ENCODE results near the gene CAP2. TPM values are rescaled to one million over a fixed set of nuclear protein-coding genes. Genes with fewer than 3 reads are reported as not detected.

The CAP2 gene
- total RNA-seq, 1 donor from 2014 or later, result 2.1 TPM

DNA sequence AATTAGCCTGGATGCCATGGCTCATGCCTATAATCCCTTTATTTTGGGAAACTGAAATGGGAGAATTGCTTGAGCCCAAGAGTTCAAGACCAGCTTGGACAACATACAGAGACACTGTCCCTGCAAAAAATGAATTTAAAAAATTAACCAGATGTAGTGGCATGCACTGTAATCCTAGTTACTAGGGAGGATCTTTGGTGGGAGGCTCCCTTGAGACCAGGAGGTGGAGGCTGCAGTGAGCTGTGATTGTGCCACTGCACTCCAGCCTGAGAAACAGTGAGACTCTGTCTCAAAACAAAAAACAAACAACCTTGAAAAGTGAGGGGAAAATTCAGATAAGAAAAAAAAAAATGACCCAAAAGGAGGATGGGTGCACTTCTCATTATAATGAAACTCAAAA is 23.4 kb downstream of the CAP2 start:
- DNase-seq (ENCODE audit: low read depth), result no peak
- peaks cover 2% of the 10 kb centered on the region for H3K36me3 ChIP-seq (ENCODE audit: control insufficient read depth, insufficient read depth, low read length)
- FAIRE-seq, result no peak
- no peak overlapping the region for H3K4me3 ChIP-seq (ENCODE audit: low read depth, low read length)
- H3K27me3 ChIP-seq (ENCODE audit: control insufficient read depth, insufficient read depth, low read length), result no peaks in the 10 kb centered on the region
- TF ChIP-seq CTCF (IDR thresholded peaks at IDR 0.05; ENCODE audit: insufficient read depth, low read length, severe bottlenecking), result no peak

- H3K36me3 ChIP-seq (ENCODE audit: control insufficient read depth, insufficient read depth, low read length), result peaks cover 3% of the 10 kb centered on the region
- H3K27me3 ChIP-seq (ENCODE audit: control insufficient read depth, insufficient read depth, low read length), result no peaks in the 10 kb centered on the region
- no peak for TF ChIP-seq CTCF (IDR thresholded peaks at IDR 0.05; ENCODE audit: insufficient read depth, low read length, severe bottlenecking)
- FAIRE-seq, result no peak
- H3K4me3 ChIP-seq (ENCODE audit: low read depth, low read length), result no peak overlapping the region
- DNase-seq (ENCODE audit: low read depth), result peak; percentile 85
Measured at GRCh38 chr6:17417817-17418216, 24.4 kb downstream of the CAP2 start.

GRCh38 chr6:17418281-17419188 is 25.1 kb downstream of the CAP2 start:
- H3K27me3 ChIP-seq (ENCODE audit: control insufficient read depth, insufficient read depth, low read length), result no peaks in the 10 kb centered on the region
- no peak overlapping the region for H3K4me3 ChIP-seq (ENCODE audit: low read depth, low read length)
- DNase-seq (ENCODE audit: low read depth) (peak; percentile 72), FAIRE-seq (no peak)
- H3K36me3 ChIP-seq (ENCODE audit: control insufficient read depth, insufficient read depth, low read length), result peaks cover 4% of the 10 kb centered on the region
- TF ChIP-seq CTCF (IDR thresholded peaks at IDR 0.05; ENCODE audit: insufficient read depth, low read length, severe bottlenecking), result no peak

GRCh38 chr6:17419189-17419575 is 25.8 kb downstream of the CAP2 start:
- DNase-seq (ENCODE audit: low read depth) (no peak), FAIRE-seq (no peak)
- TF ChIP-seq CTCF (IDR thresholded peaks at IDR 0.05; ENCODE audit: insufficient read depth, low read length, severe bottlenecking), result no peak
- H3K36me3 ChIP-seq (ENCODE audit: control insufficient read depth, insufficient read depth, low read length), result peaks cover 4% of the 10 kb centered on the region
- H3K4me3 ChIP-seq (ENCODE audit: low read depth, low read length), result no peak overlapping the region
- no peaks in the 10 kb centered on the region for H3K27me3 ChIP-seq (ENCODE audit: control insufficient read depth, insufficient read depth, low read length)

DNA sequence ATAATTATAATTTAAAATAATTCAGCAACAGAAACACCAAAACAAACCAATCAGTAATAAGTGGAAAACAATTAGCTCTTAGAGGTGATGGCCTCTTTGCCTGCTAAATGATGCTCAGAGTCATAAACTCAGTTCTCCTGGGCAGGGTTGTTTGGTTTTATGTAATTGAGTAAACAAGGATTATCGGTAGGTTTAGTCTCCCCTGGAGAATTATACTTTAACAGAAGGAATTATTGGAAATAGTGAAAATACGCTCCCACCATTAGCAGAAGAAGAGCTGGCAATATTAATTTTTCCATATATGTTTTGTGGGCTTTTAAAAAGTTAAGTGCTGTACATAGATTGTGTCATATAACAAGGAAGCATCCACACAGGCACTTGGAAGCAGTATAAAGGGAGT is 27.0 kb downstream of the CAP2 start:
- DNase-seq (ENCODE audit: low read depth) (no peak), FAIRE-seq (no peak)
- no peak for TF ChIP-seq CTCF (IDR thresholded peaks at IDR 0.05; ENCODE audit: insufficient read depth, low read length, severe bottlenecking)
- Histone ChIP-seq H3K4me3 (ENCODE audit: low read depth, low read length) (no peak overlapping the region), H3K36me3 (ENCODE audit: control insufficient read depth, insufficient read depth, low read length) (peaks cover 4% of the 10 kb centered on the region), H3K27me3 (ENCODE audit: control insufficient read depth, insufficient read depth, low read length) (no peaks in the 10 kb centered on the region)
